Mononuclear cell (primary cell): ENCODE measurements around the gene DPEP2NB. TPM values are rescaled to one million over a fixed set of nuclear protein-coding genes. Genes with fewer than 3 reads are reported as not detected.

Experiments
- H3K27me3 ChIP-seq: 2 replicates; pipeline ENCODE4 v1.6.0; 2011; ENCODE audit warnings: low read length, control low read depth; ENCODE audit not compliant: insufficient read depth
- H3K4me1 ChIP-seq: 2 replicates; pipeline ENCODE4 v1.5.1; 2011; ENCODE audit warnings: mild to moderate bottlenecking, low read length, control low read depth; ENCODE audit not compliant: insufficient read depth
- H3K4me3 ChIP-seq: 2 replicates; pipeline ENCODE4 v1.5.1; 2011; ENCODE audit warnings: mild to moderate bottlenecking, low read length, moderate library complexity
- H3K9me3 ChIP-seq: 2 replicates; pipeline ENCODE4 v1.5.1; 2011; ENCODE audit warnings: low read depth, mild to moderate bottlenecking, control low read depth, low read length
- total RNA-seq: library from RNA; depleted of rRNA; stranded (reverse); fragments of >200 nt; gene quantifications from one replicate; pipeline ENCODE4 v1.2.3, GENCODE V29; 2012

Gene DPEP2NB
- not detected for total RNA-seq

- no peaks in the 10 kb centered on the region for H3K27me3 ChIP-seq
- no peaks in the 10 kb centered on the region for H3K9me3 ChIP-seq
- H3K4me1 ChIP-seq: peaks cover 20% of the 10 kb centered on the region
- H3K4me3 ChIP-seq: no peak within 1 kb of the TSS
These were observed at the start of gene DPEP2NB for GRCh38 chr16:68015681-68016080. Gene DPEP2NB (minus strand): TSS chr16:68015911. CDS start chr16:68015770, 141 bp downstream.

- Histone ChIP-seq H3K4me3 (no peak overlapping the region), H3K9me3 (no peaks in the 10 kb centered on the region), H3K27me3 (no peaks in the 10 kb centered on the region), H3K4me1 (peaks cover 86% of the 10 kb centered on the region)
These were observed 49.2 kb upstream of the DPEP2NB start for GRCh38 chr16:68064791-68065365.

- Histone ChIP-seq H3K9me3 (no peaks in the 10 kb centered on the region), H3K27me3 (no peaks in the 10 kb centered on the region), H3K4me3 (no peak overlapping the region), H3K4me1 (peaks cover 82% of the 10 kb centered on the region)
These were observed 47.2 kb upstream of the DPEP2NB start for GRCh38 chr16:68062910-68063393.

- no peaks in the 10 kb centered on the region for H3K9me3 ChIP-seq
- H3K4me1 ChIP-seq: peaks cover 76% of the 10 kb centered on the region
- H3K27me3 ChIP-seq: no peaks in the 10 kb centered on the region
- H3K4me3 ChIP-seq: no peak overlapping the region
These were observed 45.7 kb upstream of the DPEP2NB start for GRCh38 chr16:68061396-68061795.

GRCh38 chr16:68059804-68060203 lies 44.1 kb upstream of the DPEP2NB start:
- no peaks in the 10 kb centered on the region for H3K9me3 ChIP-seq
- H3K4me1 ChIP-seq: peaks cover 60% of the 10 kb centered on the region
- H3K27me3 ChIP-seq: no peaks in the 10 kb centered on the region
- H3K4me3 ChIP-seq: no peak overlapping the region

GRCh38 chr16:68055395-68055794 lies 39.7 kb upstream of the DPEP2NB start:
- no peaks in the 10 kb centered on the region for H3K27me3 ChIP-seq
- no peak overlapping the region for H3K4me3 ChIP-seq
- H3K9me3 ChIP-seq: no peaks in the 10 kb centered on the region
- peaks cover 16% of the 10 kb centered on the region for H3K4me1 ChIP-seq

- Histone ChIP-seq H3K4me1 (peaks cover 4% of the 10 kb centered on the region), H3K9me3 (no peaks in the 10 kb centered on the region), H3K27me3 (no peaks in the 10 kb centered on the region), H3K4me3 (no peak overlapping the region)
These were observed 33.7 kb upstream of the DPEP2NB start for GRCh38 chr16:68049449-68049848.

GRCh38 chr16:68047987-68048386 lies 32.3 kb upstream of the DPEP2NB start:
- H3K4me3 ChIP-seq: no peak overlapping the region
- H3K27me3 ChIP-seq: no peaks in the 10 kb centered on the region
- H3K4me1 ChIP-seq: peaks cover 19% of the 10 kb centered on the region
- H3K9me3 ChIP-seq: no peaks in the 10 kb centered on the region

- no peak overlapping the region for H3K4me3 ChIP-seq
- H3K4me1 ChIP-seq: peaks cover 34% of the 10 kb centered on the region
- H3K27me3 ChIP-seq: no peaks in the 10 kb centered on the region
- H3K9me3 ChIP-seq: no peaks in the 10 kb centered on the region
These were observed 30.4 kb upstream of the DPEP2NB start for GRCh38 chr16:68046106-68046505.

- H3K27me3 ChIP-seq: no peaks in the 10 kb centered on the region
- H3K4me3 ChIP-seq: no peak overlapping the region
- H3K4me1 ChIP-seq: peaks cover 78% of the 10 kb centered on the region
These were observed 26.1 kb upstream of the DPEP2NB start for GRCh38 chr16:68041783-68042182.

GRCh38 chr16:68040506-68041288 lies 25.0 kb upstream of the DPEP2NB start:
- peaks cover 86% of the 10 kb centered on the region for H3K4me1 ChIP-seq
- no peaks in the 10 kb centered on the region for H3K27me3 ChIP-seq
- no peak overlapping the region for H3K4me3 ChIP-seq
- no peaks in the 10 kb centered on the region for H3K9me3 ChIP-seq

More at GRCh38 chr16:68041783-68042182, 26.1 kb upstream of the DPEP2NB start:
- no peaks in the 10 kb centered on the region for H3K9me3 ChIP-seq

- H3K4me1 ChIP-seq: peaks cover 68% of the 10 kb centered on the region
- H3K9me3 ChIP-seq: no peaks in the 10 kb centered on the region
- H3K4me3 ChIP-seq: peak overlapping the region; percentile 38
- no peaks in the 10 kb centered on the region for H3K27me3 ChIP-seq
These were observed 22.3 kb upstream of the DPEP2NB start for GRCh38 chr16:68037841-68038597.

GRCh38 chr16:68035227-68035626 lies 19.5 kb upstream of the DPEP2NB start:
- Histone ChIP-seq H3K4me1 (peaks cover 43% of the 10 kb centered on the region), H3K27me3 (no peaks in the 10 kb centered on the region), H3K4me3 (no peak overlapping the region), H3K9me3 (no peaks in the 10 kb centered on the region)

- peaks cover 22% of the 10 kb centered on the region for H3K4me1 ChIP-seq
- no peaks in the 10 kb centered on the region for H3K27me3 ChIP-seq
- H3K9me3 ChIP-seq: no peaks in the 10 kb centered on the region
- no peak overlapping the region for H3K4me3 ChIP-seq
These were observed 17.4 kb upstream of the DPEP2NB start for GRCh38 chr16:68033101-68033500.

GRCh38 chr16:68031951-68032350 lies 16.2 kb upstream of the DPEP2NB start:
- H3K27me3 ChIP-seq: no peaks in the 10 kb centered on the region
- no peak overlapping the region for H3K4me3 ChIP-seq
- no peaks in the 10 kb centered on the region for H3K9me3 ChIP-seq
- peaks cover 10% of the 10 kb centered on the region for H3K4me1 ChIP-seq
